DMS53 (cell line): ENCODE measurements around the gene HES4.
A peak's percentile ranks its signal among the peaks of the same experiment; 100 is the strongest.
"Not testable (repeated sequence)": the region's sequence is repeated elsewhere in the genome, so short reads cannot be mapped to it uniquely, and the experiment has no call there.

Source experiments
- DNase-seq: peaks from one replicate; lab custom pipeline; 2025; lab: John Stamatoyannopoulos, UW

HES4 gene

DNA sequence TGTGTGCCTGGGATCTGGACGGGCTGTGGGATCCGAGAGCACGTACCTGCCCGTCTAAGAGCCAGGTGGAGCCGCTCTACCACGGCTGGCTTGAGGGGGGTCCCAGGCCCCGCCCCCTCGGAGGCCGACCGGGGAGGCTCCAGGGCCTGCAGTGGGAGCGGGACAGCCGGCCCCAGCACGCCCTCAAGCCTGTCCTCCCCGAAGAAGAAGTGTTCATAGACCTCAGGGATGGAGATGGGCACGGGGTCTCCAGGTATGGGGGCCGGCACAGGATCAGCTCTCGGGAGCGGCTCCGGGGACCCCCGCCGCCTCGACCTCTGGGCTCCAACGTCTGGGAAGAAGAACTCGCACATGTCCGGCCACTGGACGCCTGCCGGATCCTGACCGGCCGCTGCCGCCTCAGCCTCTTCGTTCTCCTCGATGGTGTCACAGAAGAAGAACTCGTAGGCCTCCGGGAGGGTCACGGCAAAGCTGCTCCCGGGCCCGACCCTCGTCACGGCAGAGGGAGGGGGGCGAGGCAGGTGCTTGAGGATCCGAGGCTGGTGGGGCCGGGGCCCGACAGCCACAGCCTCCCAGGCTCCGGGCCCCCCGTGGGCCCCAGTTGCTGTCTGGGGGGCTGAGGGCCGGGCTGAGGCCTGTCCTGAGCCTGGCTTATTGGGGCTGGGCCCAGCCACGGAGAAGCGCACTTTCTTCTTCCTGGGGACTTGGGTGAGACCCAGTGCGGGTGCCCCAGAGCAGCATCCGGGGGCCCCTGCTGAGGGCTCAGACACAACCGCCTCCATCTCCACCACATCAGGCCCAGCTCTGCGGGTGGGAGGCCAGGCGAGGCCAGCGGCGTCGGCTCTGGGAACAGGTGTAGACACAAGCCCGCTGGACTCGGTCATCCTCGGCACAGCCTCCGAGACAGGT is 20.8 kb downstream of the HES4 start:
- no peak for DNase-seq

DNA sequence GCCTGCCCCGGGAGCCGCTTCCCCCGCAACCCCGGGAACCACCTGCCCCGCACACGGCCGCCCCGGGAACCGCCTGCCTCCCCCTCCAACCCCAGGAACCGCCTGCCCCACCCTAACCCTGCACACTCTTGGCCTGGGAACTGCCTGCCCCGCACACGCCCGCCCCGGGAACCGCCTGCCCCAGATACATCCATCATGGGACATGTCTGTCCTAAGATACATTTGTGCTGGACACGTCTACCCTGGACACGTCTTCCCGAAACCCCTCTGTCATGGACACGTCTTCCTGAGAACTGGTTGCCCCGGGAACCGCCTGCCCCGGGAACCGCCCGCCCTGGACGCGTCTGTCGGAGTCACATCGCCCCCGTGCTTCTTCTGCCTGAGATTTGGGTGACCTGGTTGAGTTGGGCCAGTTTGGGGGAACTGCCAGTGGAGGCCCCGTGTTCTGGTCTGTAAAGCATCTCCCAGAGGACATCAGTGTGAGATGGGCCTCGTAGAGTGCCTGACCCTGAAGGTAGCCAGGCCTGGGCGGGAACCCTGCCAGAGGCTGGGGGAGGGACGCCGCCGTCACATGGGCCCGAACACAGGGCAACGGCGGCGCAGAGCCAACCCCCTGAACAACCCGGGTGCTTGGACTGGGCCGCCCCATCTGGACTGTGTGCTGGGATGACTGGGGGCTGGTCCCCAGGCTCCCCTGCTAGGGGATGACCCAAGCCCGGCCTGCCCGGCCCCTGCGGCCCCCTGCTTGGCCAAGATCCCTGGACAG is 21.6 kb downstream of the HES4 start:
- DNase-seq: peak; percentile 54

DNA sequence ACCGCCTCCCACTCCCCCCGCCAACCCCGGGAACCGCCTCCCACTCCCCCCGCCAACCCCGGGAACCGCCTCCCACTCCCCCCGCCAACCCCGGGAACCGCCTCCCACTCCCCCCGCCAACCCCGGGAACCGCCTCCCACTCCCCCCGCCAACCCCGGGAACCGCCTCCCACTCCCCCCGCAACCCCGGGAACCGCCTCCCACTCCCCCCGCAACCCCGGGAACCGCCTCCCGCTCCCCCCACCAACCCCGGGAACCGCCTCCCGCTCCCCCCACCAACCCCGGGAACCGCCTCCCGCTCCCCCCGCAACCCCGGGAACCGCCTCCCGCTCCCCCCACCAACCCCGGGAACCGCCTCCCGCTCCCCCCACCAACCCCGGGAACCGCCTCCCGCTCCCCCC is 23.1 kb downstream of the HES4 start:
- not testable (repeated sequence) for DNase-seq

DNA sequence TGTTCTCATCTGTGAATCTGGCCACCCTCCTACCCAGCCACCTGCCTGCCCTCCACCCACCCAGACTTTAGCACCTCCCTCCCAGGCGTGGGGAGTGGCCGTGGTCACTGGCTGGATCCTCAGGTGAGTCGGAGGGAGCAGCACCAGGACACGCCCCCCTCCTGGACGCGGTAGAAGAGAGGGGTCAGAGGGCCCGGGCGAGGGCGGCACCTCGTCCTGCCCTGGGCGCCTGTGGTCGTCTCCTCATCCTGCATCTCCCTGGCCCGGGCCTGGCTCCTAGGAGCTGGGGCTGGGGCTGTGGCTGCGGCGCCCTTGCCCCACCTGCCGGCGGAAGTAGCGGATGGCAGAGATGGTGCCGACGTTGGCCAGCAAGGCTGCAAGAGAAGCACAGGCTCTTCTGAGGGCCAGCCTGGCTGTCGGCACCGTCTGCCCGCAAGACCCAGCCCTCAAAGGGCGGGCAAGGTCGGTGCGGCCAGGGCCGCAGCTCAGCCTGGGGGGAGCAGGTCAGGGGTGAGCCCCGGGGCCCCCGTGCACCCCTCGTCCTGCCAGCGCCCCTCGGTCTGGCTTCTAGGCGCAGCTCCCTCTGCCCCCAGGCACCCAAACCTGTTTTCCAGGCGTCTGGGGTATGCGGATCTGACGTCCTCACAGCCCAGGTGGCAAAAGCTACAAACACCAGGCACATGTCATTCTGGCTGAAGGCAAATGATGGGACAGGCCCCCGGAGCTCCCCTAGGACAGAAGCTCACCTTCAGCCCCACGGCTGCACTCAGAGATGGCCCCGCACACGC is 23.8 kb downstream of the HES4 start:
- DNase-seq: peak; percentile 92

DNA sequence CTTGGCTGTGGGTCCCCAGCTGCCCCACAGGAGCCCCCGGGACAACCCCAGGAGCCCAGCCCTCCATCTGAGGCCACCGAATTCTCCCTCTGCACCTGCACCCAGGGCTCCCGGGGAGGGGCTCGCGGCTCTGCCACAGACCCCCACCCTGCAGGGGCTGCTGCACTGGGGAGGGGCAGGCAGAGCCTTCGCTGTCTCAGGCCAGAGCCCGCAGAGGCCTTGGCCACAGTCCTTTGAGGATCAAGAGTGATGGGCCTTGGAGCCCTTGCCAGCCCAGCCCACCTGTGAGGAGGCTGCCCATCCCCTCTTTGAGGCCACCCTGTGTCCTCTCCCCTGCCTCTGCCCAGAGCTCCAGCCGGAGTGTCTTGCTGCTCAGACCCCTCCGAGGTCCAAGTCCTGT is 24.5 kb downstream of the HES4 start:
- no peak for DNase-seq

DNA sequence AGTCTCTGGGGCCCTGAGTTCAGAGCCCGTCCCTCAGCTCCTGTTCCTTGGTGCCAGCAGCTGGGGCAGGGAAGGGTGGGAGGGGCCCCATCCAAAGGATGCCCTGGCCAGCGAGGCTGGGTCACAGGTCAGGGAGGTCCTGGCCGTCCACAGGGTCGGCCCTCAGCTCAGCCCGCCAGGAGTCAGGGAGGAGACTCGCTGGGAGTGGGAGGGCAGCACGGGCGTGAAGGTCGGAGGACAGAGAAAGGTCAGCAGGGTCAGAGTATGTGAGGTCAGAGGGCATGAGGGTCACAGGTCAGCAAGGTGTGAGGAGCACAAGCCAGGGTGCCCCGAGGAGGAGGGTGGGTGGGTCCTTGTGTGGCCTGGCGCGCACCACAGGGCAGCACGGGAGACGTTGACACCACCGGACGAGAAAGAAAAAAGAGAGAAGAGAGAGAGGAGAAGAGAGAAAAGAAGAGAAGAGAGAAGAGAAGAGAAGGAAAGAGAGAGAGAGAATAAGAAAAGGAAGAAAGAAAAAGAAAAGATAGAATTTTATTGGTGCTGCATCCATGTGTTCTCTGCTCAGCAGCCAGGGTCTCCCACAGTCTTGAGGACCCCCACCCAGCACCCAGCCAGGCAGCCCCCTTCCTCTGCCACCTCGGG is 25.1 kb downstream of the HES4 start:
- no peak for DNase-seq

DNA sequence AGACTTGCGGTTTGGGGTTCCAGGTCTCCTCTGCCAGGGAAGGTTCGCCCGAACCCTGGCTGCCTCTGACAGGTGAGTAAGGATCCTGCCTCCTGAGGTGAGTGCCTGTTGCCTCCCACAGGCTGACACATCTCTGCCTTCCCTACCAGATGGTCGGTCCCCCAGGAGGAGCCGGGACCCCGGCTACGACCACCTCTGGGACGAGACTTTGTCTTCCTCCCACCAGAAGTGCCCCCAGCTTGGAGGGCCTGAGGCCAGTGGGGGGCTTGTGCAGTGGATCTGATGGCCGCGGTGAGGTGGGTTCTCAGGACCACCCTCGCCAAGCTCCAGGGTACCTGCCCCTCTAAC is 25.6 kb downstream of the HES4 start:
- DNase-seq: no peak

DNA sequence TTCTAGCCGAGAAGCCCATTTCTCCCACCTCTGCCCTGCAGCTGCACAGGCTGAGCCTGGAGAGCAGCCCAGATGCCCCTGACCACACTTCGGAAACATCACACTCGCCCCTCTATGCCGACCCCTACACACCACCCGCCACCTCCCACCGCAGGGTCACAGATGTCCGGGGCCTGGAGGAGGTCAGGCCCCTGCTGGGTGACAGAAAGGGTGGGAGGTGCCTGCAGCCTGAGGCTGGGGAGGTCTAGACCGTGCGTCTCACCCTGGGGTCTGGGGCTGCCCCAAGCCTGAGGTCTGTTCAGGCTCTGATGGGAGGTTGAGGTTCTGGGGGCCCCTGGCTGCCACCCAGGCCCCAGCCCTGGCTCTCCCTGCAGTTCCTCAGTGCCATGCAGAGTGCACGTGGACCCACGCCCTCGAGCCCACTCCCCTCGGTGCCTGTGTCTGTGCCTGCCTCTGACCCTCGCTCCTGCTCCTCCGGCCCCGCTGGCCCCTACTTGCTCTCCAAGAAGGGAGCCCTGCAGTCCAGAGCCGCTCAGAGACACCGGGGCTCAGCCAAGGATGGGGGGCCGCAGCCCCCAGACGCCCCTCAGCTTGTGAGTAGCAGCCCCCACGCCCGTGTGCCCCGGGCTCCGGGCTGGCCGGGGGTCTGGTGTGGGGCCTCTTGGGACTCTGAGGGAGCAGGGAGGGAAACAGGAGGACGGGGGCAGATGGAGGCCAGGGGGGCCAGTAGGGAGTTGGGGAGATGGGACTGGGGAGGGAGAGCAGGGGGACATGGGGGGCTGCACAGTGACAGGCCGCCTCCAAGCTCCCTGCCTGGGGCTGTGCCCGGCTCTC is 26.2 kb downstream of the HES4 start:
- no peak for DNase-seq

DNA sequence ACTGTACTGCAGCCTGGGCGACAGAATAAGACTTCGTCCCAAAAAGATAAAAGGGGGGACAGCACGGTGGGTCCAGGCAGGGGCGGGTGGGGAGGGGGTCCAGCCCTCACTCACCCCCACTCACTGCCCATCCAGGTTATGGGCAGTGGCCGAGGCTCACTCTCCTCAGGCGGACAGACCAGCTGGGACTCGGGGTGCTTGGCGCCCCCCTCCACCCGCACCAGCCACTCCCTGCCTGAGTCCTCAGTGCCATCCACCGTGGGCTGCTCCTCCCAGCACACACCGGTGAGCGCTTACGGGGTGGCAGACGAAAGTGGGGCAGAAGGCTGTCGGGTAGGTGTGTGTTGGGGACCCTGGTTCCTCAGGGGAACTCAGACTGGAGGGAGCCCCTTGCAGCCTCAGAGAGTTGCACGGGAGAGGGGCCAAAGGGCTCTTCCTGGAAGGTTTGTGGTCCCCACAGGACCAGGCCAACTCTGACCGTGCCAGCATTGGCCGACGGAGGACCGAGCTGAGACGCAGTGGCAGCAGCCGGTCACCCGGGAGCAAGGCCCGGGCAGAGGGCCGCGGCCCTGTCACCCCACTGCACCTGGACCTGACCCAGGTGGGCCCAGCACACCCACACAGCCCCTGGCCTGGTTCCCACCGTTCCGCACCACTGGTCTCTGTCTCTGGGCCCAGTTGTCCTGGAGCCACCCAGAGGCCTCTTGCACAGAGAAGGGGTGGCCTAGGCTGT is 27.0 kb downstream of the HES4 start:
- DNase-seq: no peak

DNA sequence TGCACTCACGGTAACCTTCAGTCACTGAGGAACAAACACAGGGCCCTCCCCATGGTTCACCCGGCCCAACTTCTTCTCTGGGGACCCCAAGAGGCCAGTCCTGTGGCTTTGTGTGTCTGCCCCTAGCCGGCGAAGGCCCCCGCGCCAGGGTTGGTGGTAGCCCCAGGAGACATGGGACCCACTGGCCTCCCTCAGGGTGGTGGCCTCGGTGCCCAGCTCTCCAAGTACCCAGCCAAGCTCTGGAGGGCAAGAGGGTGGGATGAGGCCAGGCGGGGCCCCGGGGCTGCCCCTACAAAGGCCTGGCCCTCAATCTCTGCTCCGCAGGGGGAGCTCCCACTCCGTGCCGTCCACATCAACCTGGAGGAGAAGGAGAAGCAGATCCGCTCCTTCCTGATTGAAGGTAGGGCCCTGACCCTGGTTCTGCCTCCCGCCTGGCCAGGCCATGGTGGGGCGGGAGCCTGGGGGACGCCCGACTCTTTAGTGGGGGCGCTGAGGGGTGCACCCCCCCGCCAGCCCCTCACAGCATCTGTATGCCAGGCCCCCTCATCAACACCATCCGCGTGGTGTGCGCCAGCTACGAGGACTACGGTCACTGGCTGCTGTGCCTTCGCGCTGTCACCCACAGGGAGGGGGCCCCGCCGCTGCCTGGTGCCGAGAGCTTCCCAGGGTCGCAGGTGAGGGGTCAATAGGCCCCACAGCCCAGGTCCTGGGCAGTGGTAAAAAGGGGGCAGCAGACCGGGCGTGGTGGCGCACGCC is 28.0 kb downstream of the HES4 start:
- DNase-seq: no peak

DNA sequence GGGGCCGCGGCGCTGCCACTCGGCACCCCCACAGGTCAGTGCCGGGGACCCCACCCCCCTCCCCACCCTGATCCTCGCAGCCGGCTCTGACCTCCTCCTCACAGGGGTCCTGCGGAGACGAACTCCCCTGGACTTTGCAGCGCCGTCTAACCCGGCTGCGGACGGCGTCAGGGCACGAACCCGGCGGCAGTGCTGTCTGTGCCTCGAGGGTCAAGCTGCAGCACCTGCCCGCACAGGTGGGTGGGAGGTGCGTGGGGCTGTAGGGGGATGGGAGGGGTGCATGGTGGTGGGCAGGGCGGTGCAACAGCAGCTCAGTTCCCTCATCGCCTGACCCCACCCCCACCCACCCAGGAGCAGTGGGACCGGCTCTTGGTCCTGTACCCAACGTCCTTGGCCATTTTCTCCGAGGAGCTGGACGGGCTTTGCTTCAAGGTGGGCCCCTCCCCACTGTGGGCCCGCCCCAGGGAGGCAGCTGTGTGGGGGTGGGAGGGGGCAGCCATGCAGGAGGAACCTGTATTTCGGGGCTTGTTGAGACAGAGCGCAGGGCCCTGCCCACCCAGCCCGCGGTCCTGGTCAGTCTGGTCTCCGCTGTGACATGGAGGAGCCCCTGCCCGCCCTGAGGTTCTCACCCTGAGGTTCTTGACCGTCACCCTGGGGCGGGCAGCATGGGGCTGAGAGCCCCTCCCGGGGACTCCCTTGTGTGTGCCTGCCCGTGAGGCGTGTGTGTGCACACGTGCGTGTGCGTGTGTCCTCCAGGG is 28.7 kb downstream of the HES4 start:
- no peak for DNase-seq

DNA sequence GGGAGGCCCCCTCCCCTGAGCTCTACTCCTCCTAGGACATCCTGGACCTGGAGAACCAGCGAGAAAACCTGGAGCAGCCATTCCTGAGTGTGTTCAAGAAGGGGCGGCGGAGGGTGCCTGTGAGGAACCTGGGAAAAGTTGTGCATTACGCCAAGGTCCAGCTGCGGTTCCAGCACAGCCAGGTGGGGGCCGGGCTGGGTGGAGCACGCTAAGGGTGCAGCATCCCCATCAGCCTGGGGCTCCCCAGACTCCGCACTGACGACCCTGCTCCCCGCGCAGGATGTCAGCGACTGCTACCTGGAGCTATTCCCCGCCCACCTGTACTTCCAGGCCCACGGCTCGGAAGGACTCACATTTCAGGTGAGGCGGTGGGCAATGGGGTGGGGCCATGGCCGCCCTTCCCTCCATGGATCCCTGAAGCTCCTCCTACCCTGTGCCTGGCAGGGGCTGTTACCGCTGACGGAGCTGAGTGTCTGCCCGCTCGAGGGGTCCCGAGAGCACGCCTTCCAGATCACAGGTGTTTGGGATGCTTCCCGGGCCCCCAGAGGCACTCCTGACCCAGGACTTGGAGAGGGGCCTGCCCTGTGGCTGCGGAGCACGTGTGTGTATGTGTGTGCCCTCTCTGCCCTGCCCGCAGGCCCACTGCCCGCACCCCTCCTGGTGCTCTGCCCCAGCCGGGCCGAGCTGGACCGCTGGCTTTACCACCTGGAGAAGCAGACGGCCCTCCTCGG is 29.5 kb downstream of the HES4 start:
- DNase-seq: no peak

DNA sequence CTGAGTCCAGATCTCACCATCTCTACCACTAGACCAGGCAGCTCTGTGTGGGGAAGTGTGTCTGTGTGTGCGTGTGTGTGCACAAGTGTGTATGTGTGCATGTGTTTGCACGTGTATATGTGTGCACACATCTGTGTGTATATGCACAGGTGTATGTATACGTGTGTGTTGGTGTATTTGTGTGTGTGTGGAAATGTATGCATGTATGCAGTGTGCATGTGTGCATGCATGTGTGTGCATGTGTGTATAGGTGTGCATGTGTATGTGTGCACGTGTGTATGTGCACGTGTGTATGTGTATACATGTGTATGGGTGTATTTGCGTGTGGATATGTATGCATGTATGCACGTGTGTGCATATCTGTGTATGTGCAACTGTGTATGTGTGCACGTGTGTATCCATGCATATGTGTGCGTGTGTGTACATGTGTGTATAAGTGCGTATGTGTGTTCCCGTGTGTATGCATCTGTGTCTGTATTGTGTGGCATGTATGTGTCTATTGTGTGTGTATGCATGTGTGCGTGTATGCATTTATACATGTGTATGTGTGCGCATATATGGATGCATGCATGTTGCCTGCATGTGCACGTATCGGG is 30.5 kb downstream of the HES4 start:
- DNase-seq: no peak

DNA sequence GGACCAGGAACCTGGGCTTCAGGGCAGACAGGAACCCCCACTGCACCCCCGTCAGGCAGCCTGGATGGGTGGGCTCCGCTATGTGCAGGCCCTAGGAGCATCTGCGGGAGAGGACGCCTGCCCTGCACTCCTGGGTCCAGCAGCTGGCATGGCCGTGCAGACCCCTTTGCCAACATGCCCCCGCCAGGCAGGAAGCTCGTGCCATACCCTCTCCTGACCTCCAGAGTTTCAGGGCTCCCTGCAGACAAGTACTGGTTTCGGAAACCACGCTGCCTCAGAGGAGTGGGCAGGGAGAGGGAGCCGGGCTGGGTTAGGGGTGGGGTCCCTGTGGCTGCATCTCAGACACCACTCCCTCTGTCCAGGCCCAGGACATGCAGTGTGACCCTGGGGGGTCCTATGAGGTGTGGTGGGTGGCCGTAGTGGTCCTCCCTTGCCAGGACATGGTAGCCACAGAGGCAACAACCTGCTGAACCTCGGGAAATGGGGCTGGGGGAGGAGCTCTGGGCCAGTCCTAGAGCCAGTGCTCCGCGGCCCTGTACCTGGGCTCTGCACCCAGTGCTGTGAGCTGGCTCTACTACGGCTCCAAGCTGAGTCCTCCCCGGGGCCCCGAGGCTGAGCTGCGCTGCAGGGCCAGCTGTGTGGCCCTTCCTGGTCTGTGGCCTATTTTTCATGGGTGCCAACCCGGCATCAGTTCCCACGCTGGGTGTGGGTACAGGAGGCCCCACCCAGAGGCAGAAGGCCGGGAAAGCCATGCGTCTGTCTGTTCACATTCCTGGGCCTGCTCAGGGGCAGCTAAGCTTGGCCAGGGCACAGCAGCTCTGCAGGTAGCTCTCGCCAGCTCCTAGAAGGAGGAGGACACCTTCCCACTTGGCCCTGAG is 32.2 kb downstream of the HES4 start:
- DNase-seq: no peak

DNA sequence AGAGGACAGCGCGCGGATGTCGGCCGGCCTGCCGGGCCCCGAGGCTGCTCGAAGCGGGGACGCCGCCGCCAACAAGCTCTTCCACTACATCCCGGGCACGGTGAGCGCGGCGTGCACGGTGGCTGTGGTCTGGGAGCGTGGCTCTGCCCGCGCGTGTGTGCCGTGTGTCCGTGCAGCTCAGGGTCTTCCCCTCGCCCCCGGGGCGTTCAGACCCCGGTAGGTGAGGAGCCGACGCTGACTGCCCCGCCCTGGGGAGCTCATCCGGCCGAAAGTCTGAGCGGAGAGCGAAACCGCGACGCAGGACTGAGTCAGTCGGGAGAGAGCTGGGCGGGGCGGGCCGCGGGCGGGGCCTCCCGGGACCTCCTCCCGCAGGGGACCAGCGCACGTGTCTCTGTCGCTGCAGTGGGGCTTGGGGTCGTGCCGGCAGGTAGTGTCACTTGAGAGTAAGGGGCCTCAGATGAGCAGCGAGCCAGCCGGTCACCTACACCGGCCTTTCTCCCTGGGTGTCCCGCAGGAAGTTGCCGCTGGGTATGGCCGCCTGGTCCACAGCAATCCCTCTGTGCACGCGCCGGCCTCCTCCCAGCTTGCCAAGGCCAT is 33.1 kb downstream of the HES4 start:
- peak; percentile 83 for DNase-seq

DNA sequence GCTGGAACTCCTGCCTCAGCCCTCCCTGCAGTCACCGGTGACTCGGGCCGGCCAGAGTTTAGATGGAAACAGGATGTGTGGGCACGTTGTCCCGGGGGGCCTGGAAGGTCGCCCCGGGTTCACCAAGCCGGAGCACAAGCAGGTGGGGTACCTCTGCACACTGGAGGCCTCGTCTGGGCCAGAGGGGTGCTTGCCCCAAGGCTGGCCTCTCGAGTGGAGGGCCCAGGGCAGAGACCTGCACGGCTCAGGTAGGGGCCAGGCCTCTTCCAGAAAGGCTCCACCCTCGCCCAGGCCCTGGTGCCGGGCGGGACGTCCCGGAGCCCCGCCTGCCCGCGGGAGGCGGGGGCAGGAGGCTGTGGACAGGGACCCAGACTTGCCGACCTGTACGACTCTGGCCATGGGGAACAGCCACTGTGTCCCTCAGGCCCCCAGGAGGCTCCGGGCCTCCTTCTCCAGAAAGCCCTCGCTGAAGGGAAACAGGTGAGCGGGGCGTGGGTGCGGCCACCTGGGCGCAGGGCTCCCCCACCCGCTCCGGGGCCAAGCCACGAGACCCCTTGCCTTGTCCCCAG is 33.7 kb downstream of the HES4 start, which contains the start of gene PLEKHN1:
TSS of gene PLEKHN1 (plus strand) at position 348 of the 569 bp plus-strand sequence. CDS start at position 398, 50 bp downstream.
- peak; percentile 88 for DNase-seq
